ENCODE measurements around the gene IGSF23. TPM values are rescaled to one million over a fixed set of nuclear protein-coding genes. Genes with fewer than 3 reads are reported as not detected.
A peak's percentile ranks its signal among the peaks of the same experiment; 100 is the strongest.

Gene IGSF23
- total RNA-seq, 1 donor: not detected

GRCh38 chr19:44684892-44685863, 71.8 kb downstream of the IGSF23 start:
- no peaks in the 10 kb centered on the region for H4K20me1 ChIP-seq (ENCODE audit: insufficient read depth, low read length)
- TF ChIP-seq CTCF (IDR thresholded peaks at IDR 0.05; ENCODE audit: extremely low read depth, low read depth, low read length): no peak
- peak overlapping the region; percentile 81 for H2AFZ ChIP-seq (ENCODE audit: low read length)
- peak; percentile 94 for DNase-seq (ENCODE audit: insufficient read length, low spot score, missing footprints)
- no peaks in the 10 kb centered on the region for H3K9me3 ChIP-seq (ENCODE audit: low read depth, low read length)
- H3K4me3 ChIP-seq (ENCODE audit: insufficient read depth, low read length): no peak overlapping the region
- no peaks in the 10 kb centered on the region for H3K79me2 ChIP-seq (ENCODE audit: insufficient read depth, low read length)
- peak overlapping the region; percentile 23 for H3K4me2 ChIP-seq (ENCODE audit: insufficient read depth, low read length)
- peaks cover 6% of the 10 kb centered on the region for H3K36me3 ChIP-seq (ENCODE audit: insufficient read depth, low read length)
- H3K27me3 ChIP-seq (ENCODE audit: insufficient read depth, low read length): no peaks in the 10 kb centered on the region
- H3K4me1 ChIP-seq (ENCODE audit: insufficient read depth, low read length): peaks cover 11% of the 10 kb centered on the region
- H3K27ac ChIP-seq (ENCODE audit: low read depth, low read length): peak overlapping the region; percentile 89

DNA sequence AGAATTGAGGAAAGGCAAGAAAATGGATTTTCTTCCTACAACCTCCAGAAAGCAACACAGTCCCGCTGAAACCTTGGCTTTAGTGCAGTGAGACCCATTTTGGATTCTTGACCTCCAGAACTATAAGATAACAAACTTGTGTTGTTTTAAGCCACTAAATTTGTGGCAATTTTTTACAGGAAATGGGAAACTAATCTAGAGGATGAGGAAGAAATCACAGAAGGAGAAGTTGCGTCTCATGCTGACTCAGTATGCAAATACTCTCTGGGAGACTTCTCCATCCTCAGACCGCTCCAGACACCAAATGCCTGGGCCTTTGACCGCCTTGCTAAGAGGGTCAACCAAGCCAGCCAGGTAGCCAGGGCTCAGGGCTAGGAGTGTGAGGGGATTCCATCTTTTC, 72.5 kb downstream of the IGSF23 start:
- H3K4me2 ChIP-seq (ENCODE audit: insufficient read depth, low read length): no peak overlapping the region
- H3K9me3 ChIP-seq (ENCODE audit: low read depth, low read length): no peaks in the 10 kb centered on the region
- H3K4me3 ChIP-seq (ENCODE audit: insufficient read depth, low read length): no peak overlapping the region
- no peak for TF ChIP-seq CTCF (IDR thresholded peaks at IDR 0.05; ENCODE audit: extremely low read depth, low read depth, low read length)
- no peak overlapping the region for H2AFZ ChIP-seq (ENCODE audit: low read length)
- H3K27ac ChIP-seq (ENCODE audit: low read depth, low read length): peak overlapping the region; percentile 89
- no peaks in the 10 kb centered on the region for H3K79me2 ChIP-seq (ENCODE audit: insufficient read depth, low read length)
- no peaks in the 10 kb centered on the region for H3K27me3 ChIP-seq (ENCODE audit: insufficient read depth, low read length)
- no peaks in the 10 kb centered on the region for H4K20me1 ChIP-seq (ENCODE audit: insufficient read depth, low read length)
- DNase-seq (ENCODE audit: insufficient read length, low spot score, missing footprints): peak; percentile 92
- H3K36me3 ChIP-seq (ENCODE audit: insufficient read depth, low read length): peaks cover 6% of the 10 kb centered on the region
- H3K4me1 ChIP-seq (ENCODE audit: insufficient read depth, low read length): peaks cover 11% of the 10 kb centered on the region

Small RNAs within 50 kb of the gene (small RNA-seq; reads per million reads assigned to genes)
- not detected for gene AC243964.1

Other genes with a start within 250 kb of the IGSF23 start
- gene ZNF285, start 212.0 kb upstream of the IGSF23 start, total RNA-seq: 5.3 and 5.8 TPM in 2 replicates
- gene ZNF229, start 165.1 kb upstream of the IGSF23 start, total RNA-seq: 9.4 and 11.8 TPM in 2 replicates
- 5.0 and 9.4 TPM in 2 replicates for gene ZNF180, start 113.0 kb upstream of the IGSF23 start, total RNA-seq
- gene CEACAM20, start 83.9 kb upstream of the IGSF23 start, total RNA-seq: not detected in 2 replicates
- 50.1 and 53.6 TPM in 2 replicates for gene PVR, start 30.3 kb downstream of the IGSF23 start, total RNA-seq
- 0.72 and 1.2 TPM in 2 replicates for gene CEACAM19, start 57.9 kb downstream of the IGSF23 start, total RNA-seq
- under 0.01 TPM in 1 of 2 replicates, not detected in the other for gene CEACAM16, start 85.6 kb downstream of the IGSF23 start, total RNA-seq
- gene BCL3, start 135.1 kb downstream of the IGSF23 start, total RNA-seq: 6.5 and 7.2 TPM in 2 replicates
- not detected in 2 replicates for gene CBLC, start 164.3 kb downstream of the IGSF23 start, total RNA-seq
- gene BCAM, start 195.5 kb downstream of the IGSF23 start, total RNA-seq: 4.3 and 4.4 TPM in 2 replicates
- 38.9 and 46.0 TPM in 2 replicates for gene NECTIN2, start 232.7 kb downstream of the IGSF23 start, total RNA-seq